Measurements from ENCODE around the gene RXRA. TPM values are rescaled to one million over a fixed set of nuclear protein-coding genes. Genes with fewer than 3 reads are reported as not detected.

RXRA gene
- total RNA-seq, 1 donor from 2014 or later = 49.4 TPM

- TF ChIP-seq POLR2A (IDR thresholded peaks at IDR 0.05) = no peak
- no peak for TF ChIP-seq CTCF (IDR thresholded peaks at IDR 0.05)
- TF ChIP-seq POLR2AphosphoS5 (IDR thresholded peaks at IDR 0.05; ENCODE audit: insufficient read depth in 1 of 2, low read depth in 1 of 2) = no peak
- Histone ChIP-seq H3K4me1 (peaks cover 100% of the 10 kb centered on the region), H3K9me3 (no peaks in the 10 kb centered on the region), H3K27ac (peak overlapping the region; percentile 73), H3K36me3 (no peaks in the 10 kb centered on the region), H3K4me3 (peak overlapping the region; percentile 1 to 32), H3K27me3 (no peaks in the 10 kb centered on the region)
- intact Hi-C loops (cut with DNase I) = no loop called here
- no peak for DNase-seq (ENCODE audit: extremely low spot score in 2 of 2)
Measured at GRCh38 chr9:134338394-134339182, 12.3 kb downstream of the RXRA start.

GRCh38 chr9:134339183-134339806 lies 13.0 kb downstream of the RXRA start:
- TF ChIP-seq CTCF (IDR thresholded peaks at IDR 0.05) = no peak
- no peak for TF ChIP-seq POLR2AphosphoS5 (IDR thresholded peaks at IDR 0.05; ENCODE audit: insufficient read depth in 1 of 2, low read depth in 1 of 2)
- H3K4me3 ChIP-seq = peak overlapping the region; percentile 1 to 32
- intact Hi-C loops (cut with DNase I) = no loop called here

GRCh38 chr9:134340475-134341160 lies 14.4 kb downstream of the RXRA start:
- DNase-seq (ENCODE audit: extremely low spot score in 2 of 2) = no peak
- intact Hi-C loops (cut with DNase I) = no loop called here
- peak overlapping the region; percentile 70 for H3K27ac ChIP-seq
- H3K4me3 ChIP-seq = no peak overlapping the region
- no peaks in the 10 kb centered on the region for H3K27me3 ChIP-seq
- no peaks in the 10 kb centered on the region for H3K9me3 ChIP-seq
- H3K4me1 ChIP-seq = peaks cover 100% of the 10 kb centered on the region
- no peaks in the 10 kb centered on the region for H3K36me3 ChIP-seq
- peak in 1 of 2 donors; percentile 39 for TF ChIP-seq POLR2AphosphoS5 (IDR thresholded peaks at IDR 0.05; ENCODE audit: insufficient read depth in 1 of 2, low read depth in 1 of 2)
- TF ChIP-seq POLR2A (IDR thresholded peaks at IDR 0.05) = no peak
- TF ChIP-seq CTCF (IDR thresholded peaks at IDR 0.05) = no peak

More at GRCh38 chr9:134339183-134339806, 13.0 kb downstream of the RXRA start:
- Histone ChIP-seq H3K27me3 (no peaks in the 10 kb centered on the region), H3K27ac (peak overlapping the region; percentile 73), H3K36me3 (no peaks in the 10 kb centered on the region), H3K4me1 (peaks cover 100% of the 10 kb centered on the region), H3K9me3 (no peaks in the 10 kb centered on the region)
- DNase-seq (ENCODE audit: extremely low spot score in 2 of 2) = no peak

GRCh38 chr9:134341306-134341705 lies 15.1 kb downstream of the RXRA start:
- H3K36me3 ChIP-seq = no peaks in the 10 kb centered on the region
- no peaks in the 10 kb centered on the region for H3K9me3 ChIP-seq
- TF ChIP-seq CTCF (IDR thresholded peaks at IDR 0.05) (no peak), POLR2AphosphoS5 (IDR thresholded peaks at IDR 0.05; ENCODE audit: insufficient read depth in 1 of 2, low read depth in 1 of 2) (no peak), POLR2A (IDR thresholded peaks at IDR 0.05) (no peak)
- no peak overlapping the region for H3K4me3 ChIP-seq
- DNase-seq (ENCODE audit: extremely low spot score in 2 of 2) = no peak
- H3K4me1 ChIP-seq = peaks cover 100% of the 10 kb centered on the region
- peak overlapping the region; percentile 70 for H3K27ac ChIP-seq
- H3K27me3 ChIP-seq = no peaks in the 10 kb centered on the region
- intact Hi-C loops (cut with DNase I) = no loop called here

All from vagina (tissue), 2 donors.